Measurements from ENCODE around the gene COMMD3. TPM values are rescaled to one million over a fixed set of nuclear protein-coding genes. Genes with fewer than 3 reads are reported as not detected.
A peak's percentile ranks its signal among the peaks of the same experiment; 100 is the strongest.

Gene COMMD3
- total and polyA plus RNA-seq, 9 of the 15 experiments (the other 6 are each of a cell fraction or from before 2014, with no cell fraction given): 50.7 to 217 (median 80.1) TPM

- WGBS (ENCODE audit: insufficient coverage, low coverage, missing lambda C conversion rate): 1% methylated on average over 34 of the region's 92 CpGs
- Histone ChIP-seq H3K4me2 (ENCODE audit: insufficient read depth, low read length) (peak overlapping the region; percentile 73), H3K4me3 (peak overlapping the region; percentile 50), H3K79me2 (ENCODE audit: control insufficient read depth, insufficient read depth, low read length) (peaks cover 52% of the 10 kb centered on the region), H3K27me3 (ENCODE audit: control insufficient read depth in 2 of 2, insufficient read depth in 2 of 2, low read length in 2 of 2) (peaks cover 6 to 7% of the 10 kb centered on the region in 2 experiments; a peak in 3 of 5 replicates), H3K36me3 (ENCODE audit: control insufficient read depth, insufficient read depth, low read length) (peaks cover 45% of the 10 kb centered on the region), H2AFZ (ENCODE audit: low read depth, low read length) (peak overlapping the region; percentile 22), H3K9me3 (replicated peaks; ENCODE audit: control insufficient read depth, insufficient read depth, low read depth, low read length) (no peaks in the 10 kb centered on the region), H3K27ac (ENCODE audit: extremely low read depth, low read depth, low read length) (peak overlapping the region; percentile 68), H3K9ac (ENCODE audit: insufficient read depth in 1 of 2, low read depth in 2 of 2, low read length in 2 of 2) (peak overlapping the region; percentile 65 to 90), H3K4me1 (replicated peaks in 1 of 2; ENCODE audit: control insufficient read depth in 2 of 2, insufficient read depth in 2 of 2, low read length in 2 of 2) (peaks cover 6 to 21% of the 10 kb centered on the region in 2 experiments; a peak in 3 of 5 replicates), H3K9me1 (ENCODE audit: control insufficient read depth, insufficient read depth, low read length) (no peaks in the 10 kb centered on the region), H4K20me1 (replicated peaks; ENCODE audit: control insufficient read depth, insufficient read depth, low read length) (0 out of 2 replicates have a peak, but pooled peaks cover 6% of the 10 kb centered on the region)
- POLR2A ChIA-PET: interaction anchor here (0.7 to 2.1 kb wide), 7 partner anchors 9 to 657 kb away, joined by 3 to 17 read pairs (median 3); partner anchors contain the start of gene COMMD3
- intact Hi-C loops (cut with micrococcal nuclease): no loop called here
- in situ Hi-C loops (cut with MboI): no loop called here
- ATAC-seq (peak; percentile 47), FAIRE-seq (no peak), DNase-seq (ENCODE audit: extremely low read depth in 1 of 4, low spot score in 3 of 4) (peak; percentile 81 to 90 (median 85))
- CTCF ChIA-PET (ENCODE audit: low intra/inter-chr PET ratio): no interaction called here
- BruUV-seq (replicated peaks): no TSS peak
- peak; percentile 76 for TF ChIP-seq CCNT2 (IDR thresholded peaks at IDR 0.05; ENCODE audit: borderline replicate concordance, extremely low read depth, insufficient read length, low read depth, low read length)
- TF ChIP-seq, protein P1, sequence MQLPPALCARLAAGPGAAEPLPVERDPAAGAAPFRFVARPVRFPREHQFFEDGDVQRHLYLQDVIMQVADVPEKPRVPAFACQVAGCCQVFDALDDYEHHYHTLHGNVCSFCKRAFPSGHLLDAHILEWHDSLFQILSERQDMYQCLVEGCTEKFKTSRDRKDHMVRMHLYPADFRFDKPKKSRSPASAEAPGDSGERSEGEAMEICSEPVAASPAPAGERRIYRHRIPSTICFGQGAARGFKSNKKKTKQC (CRISPR knock-in tag; IDR thresholded peaks at IDR 0.05): no peak
- no peak for TF ChIP-seq ZBTB8A (IDR thresholded peaks at IDR 0.05; ENCODE audit: partially characterized antibody)
- peak; percentile 44 for TF ChIP-seq SMAD4 (CRISPR knock-in tag; conservative IDR thresholded peaks at IDR 0.05)
- no peak for TF ChIP-seq ZNF146 (CRISPR knock-in tag; IDR thresholded peaks at IDR 0.05; ENCODE audit: unreplicated experiment)
- TF ChIP-seq NFIC (IDR thresholded peaks at IDR 0.05): peak; percentile 74
- TF ChIP-seq NFXL1 (CRISPR knock-in tag; IDR thresholded peaks at IDR 0.05): no peak
- no peak for TF ChIP-seq PHF20 (IDR thresholded peaks at IDR 0.05; ENCODE audit: partially characterized antibody)
- TF ChIP-seq EWSR1 (IDR thresholded peaks at IDR 0.05; ENCODE audit: borderline replicate concordance, low read depth, partially characterized antibody): no peak
- no peak for TF ChIP-seq JUND (IDR thresholded peaks at IDR 0.05; ENCODE audit: borderline replicate concordance, low read depth, low read length)
- TF ChIP-seq JUND (tag; IDR thresholded peaks at IDR 0.05; ENCODE audit: borderline replicate concordance, low read depth, low read length): no peak
- TF ChIP-seq ZNF282 (CRISPR knock-in tag; IDR thresholded peaks at IDR 0.05): no peak
- TF ChIP-seq ZBTB7A (IDR thresholded peaks at IDR 0.05; ENCODE audit: borderline replicate concordance, control insufficient read depth, low read depth, low read length): peak; percentile 37; the same call in 1 of the 2 replicates
- TF ChIP-seq ILK (tag; IDR thresholded peaks at IDR 0.05; ENCODE audit: borderline replicate concordance, low read depth): no peak
- no peak for TF ChIP-seq SMARCC2 (IDR thresholded peaks at IDR 0.05; ENCODE audit: low read depth)
- TF ChIP-seq GTF2E2 (tag; IDR thresholded peaks at IDR 0.05): no peak
- TF ChIP-seq, protein P2, sequence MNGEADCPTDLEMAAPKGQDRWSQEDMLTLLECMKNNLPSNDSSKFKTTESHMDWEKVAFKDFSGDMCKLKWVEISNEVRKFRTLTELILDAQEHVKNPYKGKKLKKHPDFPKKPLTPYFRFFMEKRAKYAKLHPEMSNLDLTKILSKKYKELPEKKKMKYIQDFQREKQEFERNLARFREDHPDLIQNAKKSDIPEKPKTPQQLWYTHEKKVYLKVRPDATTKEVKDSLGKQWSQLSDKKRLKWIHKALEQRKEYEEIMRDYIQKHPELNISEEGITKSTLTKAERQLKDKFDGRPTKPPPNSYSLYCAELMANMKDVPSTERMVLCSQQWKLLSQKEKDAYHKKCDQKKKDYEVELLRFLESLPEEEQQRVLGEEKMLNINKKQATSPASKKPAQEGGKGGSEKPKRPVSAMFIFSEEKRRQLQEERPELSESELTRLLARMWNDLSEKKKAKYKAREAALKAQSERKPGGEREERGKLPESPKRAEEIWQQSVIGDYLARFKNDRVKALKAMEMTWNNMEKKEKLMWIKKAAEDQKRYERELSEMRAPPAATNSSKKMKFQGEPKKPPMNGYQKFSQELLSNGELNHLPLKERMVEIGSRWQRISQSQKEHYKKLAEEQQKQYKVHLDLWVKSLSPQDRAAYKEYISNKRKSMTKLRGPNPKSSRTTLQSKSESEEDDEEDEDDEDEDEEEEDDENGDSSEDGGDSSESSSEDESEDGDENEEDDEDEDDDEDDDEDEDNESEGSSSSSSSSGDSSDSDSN (IDR thresholded peaks at IDR 0.05; ENCODE audit: borderline replicate concordance in 1 of 2, low read depth in 2 of 2, low read length in 2 of 2): peak; percentile 99 to 100
- TF ChIP-seq ETV1 (tag; conservative IDR thresholded peaks at IDR 0.05; ENCODE audit: low read depth): no peak; the same call in 1 of the 2 replicates
- no peak for TF ChIP-seq TSC22D4 (tag; IDR thresholded peaks at IDR 0.05)
Measured at GRCh38 chr10:22325272-22326144, 9.3 kb downstream of the COMMD3 start.

All from K562 (cell line).